K562 (cell line): Measurements from ENCODE around the gene C4orf36. TPM values are rescaled to one million over a fixed set of nuclear protein-coding genes. Genes with fewer than 3 reads are reported as not detected.

ENCODE experiments used
- COPS2 ChIP-seq: fragments of 450-650 bp; conservative IDR thresholded peaks from 2 replicates; pipeline ENCODE4 v1.6.1; 2016; ENCODE audit warnings: mild to moderate bottlenecking, moderate library complexity
- ELK3 ChIP-seq: fragments of 450-650 bp; formaldehyde crosslinking; IDR thresholded peaks from 2 replicates; pipeline ENCODE4 v1.4.0; 2020; ENCODE audit warnings: mild to moderate bottlenecking
- HCFC1 ChIP-seq: IDR thresholded peaks from 2 replicates; pipeline ENCODE4 v1.6.1; 2012; ENCODE audit warnings: low read depth, low read length, improper control_type of control experiment
- HDGF ChIP-seq: fragments of 450-650 bp; IDR thresholded peaks from 2 replicates; pipeline ENCODE4 v1.6.1; 2016
- LCOR ChIP-seq: sonication (generic); formaldehyde crosslinking; IDR thresholded peaks from 2 replicates; pipeline ENCODE4 v1.8.0; 2022; ENCODE audit warnings: mild to moderate bottlenecking, missing genetic modification reagents
- MIER1 ChIP-seq: fragments of 450-650 bp; IDR thresholded peaks from 2 replicates; pipeline ENCODE4 v1.6.1; 2016; ENCODE audit warnings: antibody characterized with exemption, mild to moderate bottlenecking, low read depth
- NRF1 ChIP-seq, 2 experiments: fragments of 450-650 bp; IDR thresholded peaks in 1 of 2; conservative IDR thresholded peaks in 1 of 2; 2 replicates each; pipeline ENCODE4 v1.6.1; 2014; ENCODE audit warnings: mild to moderate bottlenecking in 2 of 2
- PPARD ChIP-seq: fragments of 250-450 bp; sonication (Bioruptor Pico); IDR thresholded peaks from 2 replicates; pipeline ENCODE4 v1.8.0; 2022; ENCODE audit warnings: inconsistent platforms, mild to moderate bottlenecking, moderate library complexity
- REST ChIP-seq, 2 experiments: fragments of 450-650 bp; formaldehyde crosslinking in 1 of 2; IDR thresholded peaks; 2 replicates each; pipeline versions ENCODE4 v1.4.0 to v1.6.1; 2014 to 2020; ENCODE audit warnings: mild to moderate bottlenecking in 2 of 2, borderline replicate concordance in 1 of 2, low read depth in 1 of 2
- RFX1 ChIP-seq: fragments of 450-650 bp; IDR thresholded peaks from 2 replicates; pipeline ENCODE4 v1.6.1; 2016; ENCODE audit warnings: mild to moderate bottlenecking, moderate library complexity
- SETDB1 ChIP-seq: IDR thresholded peaks from one replicate; pipeline ENCODE4 v1.6.1; 2012; ENCODE audit warnings: low read length, control low read depth, inconsistent platforms
- SOX6 ChIP-seq: fragments of 450-650 bp; IDR thresholded peaks from 2 replicates; pipeline ENCODE4 v1.6.1; 2014; ENCODE audit warnings: mild to moderate bottlenecking
- TCF3 ChIP-seq: sonication (generic); formaldehyde crosslinking; IDR thresholded peaks from 2 replicates; pipeline ENCODE4 v1.4.0; 2020; ENCODE audit warnings: mild to moderate bottlenecking, missing genetic modification reagents
- ZNF121 ChIP-seq: sonication (generic); formaldehyde crosslinking; conservative IDR thresholded peaks from 2 replicates; pipeline ENCODE4 v1.8.0; 2022; ENCODE audit warnings: missing genetic modification reagents
- ZNF586 ChIP-seq: fragments of 450-650 bp; formaldehyde crosslinking; conservative IDR thresholded peaks from 2 replicates; pipeline ENCODE4 v1.4.0; 2020; ENCODE audit warnings: mild to moderate bottlenecking, moderate library complexity
- ZNF707 ChIP-seq: fragments of 250-450 bp; sonication (Bioruptor Pico); conservative IDR thresholded peaks from 2 replicates; pipeline ENCODE4 v1.8.0; 2022; ENCODE audit warnings: inconsistent platforms, mild to moderate bottlenecking, moderate library complexity
- ZNF79 ChIP-seq: fragments of 250-450 bp; sonication (Bioruptor Pico); IDR thresholded peaks from 2 replicates; pipeline ENCODE4 v1.4.0; 2020; ENCODE audit warnings: low read depth, mild to moderate bottlenecking, moderate library complexity
- polyA plus RNA-seq, 8 experiments: library from polyadenylated mRNA; depleted of rRNA in 4 of 8; stranded (reverse) in 5 of 8; unstranded in 3 of 8; fragments of >200 nt; fragmentation: Nextera tagmentation in 2 of 8; fragmentation: Illumina TruSeq in 1 of 8; extraction: Ambion mirVana in 2 of 8; extraction: Trizol in 1 of 8; gene quantifications; 2 replicates each; pipeline versions ENCODE4 v1.2.1 to v1.2.3, GENCODE V29; 2011 to 2014; ENCODE audit warnings: inconsistent platforms in 1 of 8, missing spikeins in 1 of 8
- total RNA-seq, 7 experiments: library from RNA; depleted of rRNA in 6 of 7; stranded (reverse); fragments of >200 nt in 6 of 7; fragmentation: Illumina TruSeq in 2 of 7; extraction: Trizol in 2 of 7; gene quantifications; 2 replicates each; pipeline versions ENCODE4 v1.2.1 to v1.2.3, GENCODE V29; 2011 to 2021; ENCODE audit warnings: low replicate concordance in 1 of 7
- TF ChIP-seq, protein P1 (sequence below): fragments of 200-800 bp; sonication (Bioruptor generic); IDR thresholded peaks from 2 replicates; pipeline ENCODE4 v1.6.1; 2017; ENCODE audit warnings: missing genetic modification characterization, missing compliant biosample characterization
- TF ChIP-seq, protein P2 (sequence below): conservative IDR thresholded peaks from 2 replicates; pipeline ENCODE4 v1.6.1; 2011; ENCODE audit warnings: low read depth, mild to moderate bottlenecking, low read length; ENCODE audit not compliant: control insufficient read depth

C4orf36 gene
- total and polyA plus RNA-seq, 9 of the 15 experiments (the other 6 are each of a cell fraction or from before 2014, with no cell fraction given): 0.14 to 0.45 (median 0.20) TPM; not detected in 5

- TF ChIP-seq NRF1 (conservative IDR thresholded peaks at IDR 0.05 in 1 of 2, IDR thresholded peaks at IDR 0.05 in 1 of 2) (no peak), HCFC1 (no peak), REST (IDR thresholded peaks at IDR 0.05; ENCODE audit: borderline replicate concordance) (no peak), REST (CRISPR knock-in tag; IDR thresholded peaks at IDR 0.05; ENCODE audit: low read depth) (no peak), HDGF (no peak), ZNF707 (CRISPR knock-in tag) (no peak), PPARD (CRISPR knock-in tag) (no peak), SOX6 (peak; percentile 65; the same call in 1 of the 2 replicates), ZNF586 (CRISPR knock-in tag) (no peak), ELK3 (CRISPR knock-in tag) (no peak), RFX1 (no peak), COPS2 (no peak), TCF3 (CRISPR knock-in tag) (peak; percentile 93), ZNF79 (no peak), ZNF121 (no peak), LCOR (CRISPR knock-in tag) (no peak), SETDB1 (no peak), MIER1 (no peak)
- TF ChIP-seq, protein P1, sequence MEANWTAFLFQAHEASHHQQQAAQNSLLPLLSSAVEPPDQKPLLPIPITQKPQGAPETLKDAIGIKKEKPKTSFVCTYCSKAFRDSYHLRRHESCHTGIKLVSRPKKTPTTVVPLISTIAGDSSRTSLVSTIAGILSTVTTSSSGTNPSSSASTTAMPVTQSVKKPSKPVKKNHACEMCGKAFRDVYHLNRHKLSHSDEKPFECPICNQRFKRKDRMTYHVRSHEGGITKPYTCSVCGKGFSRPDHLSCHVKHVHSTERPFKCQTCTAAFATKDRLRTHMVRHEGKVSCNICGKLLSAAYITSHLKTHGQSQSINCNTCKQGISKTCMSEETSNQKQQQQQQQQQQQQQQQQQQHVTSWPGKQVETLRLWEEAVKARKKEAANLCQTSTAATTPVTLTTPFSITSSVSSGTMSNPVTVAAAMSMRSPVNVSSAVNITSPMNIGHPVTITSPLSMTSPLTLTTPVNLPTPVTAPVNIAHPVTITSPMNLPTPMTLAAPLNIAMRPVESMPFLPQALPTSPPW (CRISPR knock-in tag): no peak
- TF ChIP-seq, protein P2, sequence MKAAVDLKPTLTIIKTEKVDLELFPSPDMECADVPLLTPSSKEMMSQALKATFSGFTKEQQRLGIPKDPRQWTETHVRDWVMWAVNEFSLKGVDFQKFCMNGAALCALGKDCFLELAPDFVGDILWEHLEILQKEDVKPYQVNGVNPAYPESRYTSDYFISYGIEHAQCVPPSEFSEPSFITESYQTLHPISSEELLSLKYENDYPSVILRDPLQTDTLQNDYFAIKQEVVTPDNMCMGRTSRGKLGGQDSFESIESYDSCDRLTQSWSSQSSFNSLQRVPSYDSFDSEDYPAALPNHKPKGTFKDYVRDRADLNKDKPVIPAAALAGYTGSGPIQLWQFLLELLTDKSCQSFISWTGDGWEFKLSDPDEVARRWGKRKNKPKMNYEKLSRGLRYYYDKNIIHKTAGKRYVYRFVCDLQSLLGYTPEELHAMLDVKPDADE: no peak
Observed at GRCh38 chr4:86916392-86916791, 24.2 kb upstream of the C4orf36 start (continued).
